Cardiac muscle cell (in vitro differentiated cells and primary cell): Measurements from ENCODE around the gene SYNC. TPM values are rescaled to one million over a fixed set of nuclear protein-coding genes. Genes with fewer than 3 reads are reported as not detected.
"Not testable (repeated sequence)": the region's sequence is repeated elsewhere in the genome, so short reads cannot be mapped to it uniquely, and the experiment has no call there.

ENCODE experiments used
- DNase-seq, 2 donors: peaks; one replicate each; pipeline versions ENCODE4 v3.0.0 to v3.0.0-alpha.2; 2010 to 2017; ENCODE audit warnings: low read depth in 1 of 2, low spot score in 1 of 2
- H3K27ac ChIP-seq: fragments of 200-600 bp; sonication (generic); 2 replicates; pipeline ENCODE4 v1.5.1; 2016
- H3K27me3 ChIP-seq: fragments of 200-600 bp; sonication (generic); 2 replicates; pipeline ENCODE4 v1.6.0; 2016; ENCODE audit warnings: control low read depth
- H3K36me3 ChIP-seq: fragments of 200-600 bp; sonication (generic); 2 replicates; pipeline ENCODE4 v1.5.1; 2016; ENCODE audit warnings: control low read depth
- H3K4me1 ChIP-seq: fragments of 200-600 bp; sonication (generic); 2 replicates; pipeline ENCODE4 v1.8.1; 2017; ENCODE audit warnings: low read depth, mild to moderate bottlenecking, mixed run types
- H3K4me3 ChIP-seq: fragments of 200-600 bp; sonication (generic); 2 replicates; pipeline ENCODE4 v1.5.1; 2016; ENCODE audit warnings: mild to moderate bottlenecking
- H3K9me3 ChIP-seq: fragments of 200-600 bp; sonication (generic); 2 replicates; pipeline ENCODE4 v1.5.1; 2017; ENCODE audit warnings: low read depth, mild to moderate bottlenecking, control low read depth
- CTCF ChIP-seq: IDR thresholded peaks from 2 replicates; pipeline ENCODE4 v1.5.1; 2012; ENCODE audit warnings: low read depth, mild to moderate bottlenecking, low read length
- polyA plus RNA-seq: library from polyadenylated mRNA; unstranded; fragments of >200 nt; fragmentation: Nextera tagmentation; extraction: Ambion mirVana; gene quantifications from 2 replicates; pipeline ENCODE4 v1.2.1, GENCODE V29; 2016
- total RNA-seq: library from RNA; depleted of rRNA; stranded (reverse); fragments of >200 nt; gene quantifications from 2 replicates; pipeline ENCODE4 v1.2.3, GENCODE V29; 2016

Gene SYNC
- total and polyA plus RNA-seq, 2 experiments from 2014 or later, result 1.2 to 4.5 TPM

- Histone ChIP-seq H3K4me1 (peaks cover 10% of the 10 kb centered on the region), H3K9me3 (no peaks in the 10 kb centered on the region), H3K36me3 (no peaks in the 10 kb centered on the region), H3K4me3 (no peak overlapping the region), H3K27me3 (peaks cover 7% of the 10 kb centered on the region), H3K27ac (no peak overlapping the region)
- TF ChIP-seq CTCF, result no peak
- DNase-seq, result no peak
Measured at GRCh38 chr1:32706491-32706890, 3.9 kb upstream of the SYNC start.

DNA sequence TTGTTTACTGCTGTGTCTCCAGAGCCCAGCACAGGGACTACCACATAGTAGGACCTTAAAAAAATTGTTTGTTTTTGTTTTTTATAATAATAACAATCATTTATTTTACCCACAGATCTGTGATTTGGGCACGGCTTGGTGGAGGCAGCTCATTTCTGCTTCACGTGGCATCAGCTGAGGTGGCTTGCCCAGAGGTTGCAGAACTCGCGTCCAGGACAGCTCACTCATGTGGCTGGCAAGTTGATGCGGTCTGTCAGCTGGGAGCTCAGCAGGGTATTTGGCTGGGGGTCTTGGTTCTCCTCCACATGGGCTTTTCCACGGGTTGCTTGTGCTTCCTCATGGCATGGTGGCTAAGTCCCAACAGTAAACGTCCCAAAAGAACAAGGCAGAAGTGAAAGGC lies 2.9 kb upstream of the SYNC start:
- H3K36me3 ChIP-seq, result no peaks in the 10 kb centered on the region
- no peak overlapping the region for H3K4me3 ChIP-seq
- no peak for DNase-seq
- H3K27ac ChIP-seq, result no peak overlapping the region
- H3K9me3 ChIP-seq, result no peaks in the 10 kb centered on the region
- H3K4me1 ChIP-seq, result peaks cover 10% of the 10 kb centered on the region
- peaks cover 7% of the 10 kb centered on the region for H3K27me3 ChIP-seq
- TF ChIP-seq CTCF, result no peak

GRCh38 chr1:32703479-32704291 lies 1.1 kb upstream of the SYNC start:
- TF ChIP-seq CTCF, result no peak
- Histone ChIP-seq H3K4me3 (peak overlapping the region; percentile 48), H3K9me3 (no peaks in the 10 kb centered on the region), H3K4me1 (peaks cover 10% of the 10 kb centered on the region), H3K27ac (no peak overlapping the region), H3K36me3 (no peaks in the 10 kb centered on the region), H3K27me3 (peaks cover 7% of the 10 kb centered on the region)
- peak in 1 of 2 donors; percentile 95 for DNase-seq

DNA sequence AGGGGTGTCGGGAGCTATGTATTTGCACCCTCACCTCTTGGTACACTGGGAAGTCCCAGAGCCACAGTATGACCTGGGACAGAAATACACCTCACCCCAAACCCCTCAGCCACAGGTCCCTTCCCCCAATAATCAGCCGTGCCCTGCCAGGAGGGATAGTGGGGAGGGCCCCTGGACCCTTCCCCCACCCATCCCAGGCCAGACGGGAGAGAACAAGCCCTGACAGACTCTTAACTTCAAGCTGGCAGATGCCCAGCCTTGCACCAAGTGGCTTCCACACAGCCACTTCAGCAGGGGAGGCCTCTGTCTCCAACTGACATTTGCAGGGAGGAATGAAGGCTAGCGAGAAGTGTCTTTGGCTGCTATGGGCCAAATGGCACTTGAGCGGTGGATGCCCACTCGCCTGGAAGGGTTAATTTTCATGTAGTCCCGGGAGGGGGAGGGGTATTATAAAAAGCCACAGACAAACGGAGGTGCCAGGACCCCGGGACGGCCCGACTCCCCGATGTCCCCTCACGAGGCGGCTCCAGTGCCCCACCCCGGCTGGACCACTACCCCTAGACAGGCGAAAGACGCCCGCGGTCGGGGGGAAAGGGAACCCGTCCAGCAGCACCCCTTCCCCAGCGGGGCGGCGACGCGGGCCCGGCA lies 495 bp downstream of the SYNC start:
- H3K4me3 ChIP-seq, result peak overlapping the region; percentile 48
- H3K36me3 ChIP-seq, result no peaks in the 10 kb centered on the region
- peak; percentile 27 to 40 for DNase-seq
- no peaks in the 10 kb centered on the region for H3K9me3 ChIP-seq
- no peak for TF ChIP-seq CTCF
- peaks cover 10% of the 10 kb centered on the region for H3K4me1 ChIP-seq
- peaks cover 7% of the 10 kb centered on the region for H3K27me3 ChIP-seq
- peak overlapping the region; percentile 8 for H3K27ac ChIP-seq

DNA sequence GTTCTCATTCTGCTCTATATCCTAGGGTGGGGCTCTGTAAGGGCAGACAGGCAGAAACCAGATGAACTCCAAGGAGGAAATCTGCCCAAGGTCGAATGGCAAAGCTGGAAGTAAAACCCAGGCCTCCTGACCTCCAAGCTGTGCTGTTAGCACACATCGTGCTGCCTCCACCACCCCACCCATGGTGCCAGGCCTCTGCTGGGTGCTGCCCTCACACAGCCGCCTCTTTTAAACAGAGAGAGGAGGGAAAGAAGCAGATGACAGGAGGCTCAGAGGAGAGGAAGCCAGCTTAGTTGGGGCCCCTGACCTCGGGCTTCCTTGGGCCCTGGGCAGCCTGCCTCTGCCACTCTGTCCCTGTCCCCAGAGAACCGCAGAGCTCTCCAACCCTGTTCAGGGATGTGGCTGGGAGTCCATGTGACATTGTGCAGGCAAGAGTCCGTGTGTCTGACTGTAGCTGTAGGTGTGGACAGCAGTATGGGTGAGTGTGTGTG lies 1.1 kb downstream of the SYNC start:
- peak in 1 of 2 donors; percentile 23 for DNase-seq
- H3K27me3 ChIP-seq, result peaks cover 7% of the 10 kb centered on the region
- H3K9me3 ChIP-seq, result no peaks in the 10 kb centered on the region
- TF ChIP-seq CTCF, result no peak
- no peaks in the 10 kb centered on the region for H3K36me3 ChIP-seq
- peaks cover 10% of the 10 kb centered on the region for H3K4me1 ChIP-seq
- H3K27ac ChIP-seq, result peak overlapping the region; percentile 8
- H3K4me3 ChIP-seq, result no peak overlapping the region

- not testable (repeated sequence) for H3K27ac ChIP-seq, H3K36me3 ChIP-seq, H3K4me3 ChIP-seq, DNase-seq, H3K27me3 ChIP-seq, H3K4me1 ChIP-seq, H3K9me3 ChIP-seq
Measured at GRCh38 chr1:32696996-32697395, 5.6 kb downstream of the SYNC start.
